Keratinocyte (primary cell): ENCODE measurements around the gene ZMYND19. TPM values are rescaled to one million over a fixed set of nuclear protein-coding genes. Genes with fewer than 3 reads are reported as not detected.

ENCODE experiments used
- DNase-seq: peaks from one replicate; pipeline ENCODE4 v3.0.0-alpha.2; 2011; ENCODE audit warnings: low read depth, missing footprints, low spot score
- FAIRE-seq: peaks from 2 replicates; lab custom pipeline; 2011; peaks lifted over from hg19 to GRCh38; lab: Jason Lieb, UNC
- H2AFZ ChIP-seq: 2 replicates; pipeline ENCODE4 v1.6.0; 2012; ENCODE audit warnings: low read length, control low read depth, inconsistent platforms; ENCODE audit not compliant: control insufficient read depth
- H3K27ac ChIP-seq: 2 replicates; pipeline ENCODE4 v1.5.1; 2011; ENCODE audit warnings: low read length; ENCODE audit not compliant: control insufficient read depth, insufficient read depth
- H3K27me3 ChIP-seq: 3 replicates; pipeline ENCODE4 v1.6.0; 2011; ENCODE audit warnings: low read length; ENCODE audit not compliant: control insufficient read depth, insufficient read depth; ENCODE audit errors: extremely low read depth
- H3K36me3 ChIP-seq, 2 experiments: 2 replicates in 1 of 2; 3 replicates in 1 of 2; pipeline ENCODE4 v1.5.1; 2011; ENCODE audit warnings: low read length in 2 of 2, mild to moderate bottlenecking in 1 of 2; ENCODE audit not compliant: control insufficient read depth in 2 of 2, insufficient read depth in 2 of 2; ENCODE audit errors: extremely low read depth in 1 of 2
- H3K4me1 ChIP-seq: 3 replicates; pipeline ENCODE4 v1.5.1; 2011; ENCODE audit warnings: low read length; ENCODE audit not compliant: control insufficient read depth, insufficient read depth; ENCODE audit errors: extremely low read depth
- H3K4me2 ChIP-seq: 3 replicates; pipeline ENCODE4 v1.6.0; 2011; ENCODE audit warnings: low read depth, low read length; ENCODE audit not compliant: control insufficient read depth, insufficient read depth; ENCODE audit errors: extremely low read depth
- H3K4me3 ChIP-seq, 3 experiments: fragments of 200-600 bp in 1 of 3; sonication (generic) in 1 of 3; 2 replicates in 2 of 3; 3 replicates in 1 of 3; pipeline ENCODE4 v1.5.1; 2011 to 2016; ENCODE audit warnings: low read length in 3 of 3, mild to moderate bottlenecking in 3 of 3, control low read depth in 2 of 3, inconsistent platforms in 1 of 3, low read depth in 1 of 3, mixed read lengths in 1 of 3, mixed run types in 1 of 3, moderate library complexity in 1 of 3; ENCODE audit not compliant: control insufficient read depth in 2 of 3, insufficient read depth in 2 of 3; ENCODE audit errors: extremely low read depth in 1 of 3
- H3K79me2 ChIP-seq: 2 replicates; pipeline ENCODE4 v1.6.0; 2012; ENCODE audit warnings: low read length; ENCODE audit not compliant: control insufficient read depth, insufficient read depth
- H3K9ac ChIP-seq: 3 replicates; pipeline ENCODE4 v1.6.0; 2011; ENCODE audit warnings: low read length; ENCODE audit not compliant: control insufficient read depth, insufficient read depth; ENCODE audit errors: extremely low read depth
- H3K9me1 ChIP-seq: 3 replicates; pipeline ENCODE4 v1.6.0; 2011; ENCODE audit warnings: low read length; ENCODE audit not compliant: control insufficient read depth, insufficient read depth; ENCODE audit errors: extremely low read depth
- H3K9me3 ChIP-seq: 2 replicates; pipeline ENCODE4 v1.5.1; 2012; ENCODE audit warnings: low read depth, low read length; ENCODE audit not compliant: control insufficient read depth
- H4K20me1 ChIP-seq: 3 replicates; pipeline ENCODE4 v1.6.0; 2011; ENCODE audit warnings: low read length; ENCODE audit not compliant: control insufficient read depth, insufficient read depth; ENCODE audit errors: extremely low read depth
- EZH2 ChIP-seq: IDR thresholded peaks from one replicate; pipeline ENCODE4 v1.6.1; 2012; ENCODE audit warnings: inconsistent platforms, mild to moderate bottlenecking, low read length, moderate library complexity
- dilution Hi-C: fragments of 300-500 bp; cut with MboI; formaldehyde crosslinking; loops from one replicate; pipeline ENCODE4 v1.7.0; 2020; ENCODE audit warnings: low sequenced_read_pairs; ENCODE audit not compliant: extremely low pct_ligation_motif_present
- polyA plus RNA-seq, 5 experiments: library from polyadenylated mRNA; depleted of rRNA in 3 of 5; stranded (reverse) in 3 of 5; stranded (forward) in 1 of 5; unstranded in 1 of 5; fragments of >200 nt; gene quantifications; 1 replicate in 1 of 5; 2 replicates in 3 of 5; 3 replicates in 1 of 5; pipeline versions ENCODE4 v1.2.1 to v1.2.3, GENCODE V29; 2011 to 2012; ENCODE audit warnings: missing spikeins in 2 of 5, low read depth in 1 of 5, low replicate concordance in 1 of 5
- TF ChIP-seq, protein P1 (sequence below), 3 experiments: IDR thresholded peaks in 1 of 3; conservative IDR thresholded peaks in 1 of 3; optimal IDR thresholded peaks in 1 of 3; 2 replicates in 2 of 3; 3 replicates in 1 of 3; pipeline versions ENCODE3 to v1.5.1; 2011; ENCODE audit warnings: low read length in 3 of 3, mild to moderate bottlenecking in 3 of 3, moderate library complexity in 2 of 3, control low read depth in 1 of 3, inconsistent platforms in 1 of 3; ENCODE audit not compliant: insufficient read depth in 2 of 3; ENCODE audit errors: extremely low read depth in 1 of 3

ZMYND19 gene
- polyA plus RNA-seq, 1 donor (not counting 4 experiments of a cell fraction or from before 2014, with no cell fraction given): 25.8 TPM

DNA sequence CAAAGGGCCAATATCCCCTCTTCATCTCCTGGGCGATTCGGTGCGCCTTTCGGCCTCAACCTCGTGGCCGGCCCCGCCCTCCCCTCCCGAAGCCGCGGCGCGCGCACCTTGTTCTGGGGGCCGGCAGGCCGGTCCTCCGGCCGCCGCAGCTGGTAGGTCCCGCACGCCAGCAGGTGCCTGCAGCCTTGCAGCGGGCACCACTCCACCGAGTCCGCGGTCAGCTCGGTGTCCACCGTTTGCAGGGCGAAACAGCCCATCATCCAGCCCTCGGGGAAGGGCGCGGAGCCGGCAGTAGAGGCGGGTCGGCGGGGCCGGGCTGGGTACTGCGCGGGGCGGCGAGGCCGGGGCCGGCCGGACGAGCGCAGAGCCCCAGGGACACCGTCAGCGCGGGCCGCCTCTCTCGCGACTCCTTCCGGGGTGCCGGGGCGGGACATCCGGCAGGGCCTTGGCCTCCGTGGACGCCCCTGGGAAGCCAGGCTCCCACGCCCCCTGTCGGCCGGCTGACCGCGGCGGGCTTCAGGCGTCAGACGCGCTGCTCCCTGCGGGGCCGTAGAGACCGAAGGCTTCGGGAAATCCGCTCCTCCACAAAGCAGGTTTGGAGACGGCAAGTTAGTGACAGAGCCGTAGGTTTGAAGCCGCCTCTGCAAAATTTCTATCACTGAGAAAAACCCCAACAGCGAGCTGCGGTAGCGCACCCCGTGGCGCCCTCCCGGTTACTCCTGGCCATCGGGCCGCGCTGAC is 11.6 kb downstream of the ZMYND19 start, which contains the start of gene DPH7:
TSS of gene DPH7 (minus strand) at position 408 of the 741 bp plus-strand sequence. CDS start at position 260, 148 bp downstream.
- no peak for FAIRE-seq
- H3K27me3 ChIP-seq: no peaks in the 10 kb centered on the region
- H3K4me1 ChIP-seq: peaks cover 27% of the 10 kb centered on the region
- no peak for TF ChIP-seq EZH2
- TF ChIP-seq, protein P1, sequence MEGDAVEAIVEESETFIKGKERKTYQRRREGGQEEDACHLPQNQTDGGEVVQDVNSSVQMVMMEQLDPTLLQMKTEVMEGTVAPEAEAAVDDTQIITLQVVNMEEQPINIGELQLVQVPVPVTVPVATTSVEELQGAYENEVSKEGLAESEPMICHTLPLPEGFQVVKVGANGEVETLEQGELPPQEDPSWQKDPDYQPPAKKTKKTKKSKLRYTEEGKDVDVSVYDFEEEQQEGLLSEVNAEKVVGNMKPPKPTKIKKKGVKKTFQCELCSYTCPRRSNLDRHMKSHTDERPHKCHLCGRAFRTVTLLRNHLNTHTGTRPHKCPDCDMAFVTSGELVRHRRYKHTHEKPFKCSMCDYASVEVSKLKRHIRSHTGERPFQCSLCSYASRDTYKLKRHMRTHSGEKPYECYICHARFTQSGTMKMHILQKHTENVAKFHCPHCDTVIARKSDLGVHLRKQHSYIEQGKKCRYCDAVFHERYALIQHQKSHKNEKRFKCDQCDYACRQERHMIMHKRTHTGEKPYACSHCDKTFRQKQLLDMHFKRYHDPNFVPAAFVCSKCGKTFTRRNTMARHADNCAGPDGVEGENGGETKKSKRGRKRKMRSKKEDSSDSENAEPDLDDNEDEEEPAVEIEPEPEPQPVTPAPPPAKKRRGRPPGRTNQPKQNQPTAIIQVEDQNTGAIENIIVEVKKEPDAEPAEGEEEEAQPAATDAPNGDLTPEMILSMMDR (optimal IDR thresholded peaks at IDR 0.05 in 1 of 3, IDR thresholded peaks at IDR 0.05 in 1 of 3, conservative IDR thresholded peaks at IDR 0.05 in 1 of 3; ENCODE audit: extremely low read depth in 1 of 3, insufficient read depth in 2 of 3, low read length in 3 of 3): peak; percentile 76 to 95 (median 94)
- no peaks in the 10 kb centered on the region for H4K20me1 ChIP-seq
- H3K36me3 ChIP-seq: peaks cover 30 to 41% of the 10 kb centered on the region in 2 experiments
- no peaks in the 10 kb centered on the region for H3K9me3 ChIP-seq
- dilution Hi-C loops: no loop called here
- H2AFZ ChIP-seq: peak within 1 kb of the TSS; percentile 82
- peak within 1 kb of the TSS; percentile 87 to 90 (median 89) for H3K4me3 ChIP-seq
- no peak for DNase-seq
- H3K9ac ChIP-seq: peak within 1 kb of the TSS; percentile 74
- H3K9me1 ChIP-seq: no peaks in the 10 kb centered on the region
- peak within 1 kb of the TSS; percentile 81 for H3K4me2 ChIP-seq
- peak within 1 kb of the TSS; percentile 45 for H3K27ac ChIP-seq
- H3K79me2 ChIP-seq: peaks cover 37% of the 10 kb centered on the region

DNA sequence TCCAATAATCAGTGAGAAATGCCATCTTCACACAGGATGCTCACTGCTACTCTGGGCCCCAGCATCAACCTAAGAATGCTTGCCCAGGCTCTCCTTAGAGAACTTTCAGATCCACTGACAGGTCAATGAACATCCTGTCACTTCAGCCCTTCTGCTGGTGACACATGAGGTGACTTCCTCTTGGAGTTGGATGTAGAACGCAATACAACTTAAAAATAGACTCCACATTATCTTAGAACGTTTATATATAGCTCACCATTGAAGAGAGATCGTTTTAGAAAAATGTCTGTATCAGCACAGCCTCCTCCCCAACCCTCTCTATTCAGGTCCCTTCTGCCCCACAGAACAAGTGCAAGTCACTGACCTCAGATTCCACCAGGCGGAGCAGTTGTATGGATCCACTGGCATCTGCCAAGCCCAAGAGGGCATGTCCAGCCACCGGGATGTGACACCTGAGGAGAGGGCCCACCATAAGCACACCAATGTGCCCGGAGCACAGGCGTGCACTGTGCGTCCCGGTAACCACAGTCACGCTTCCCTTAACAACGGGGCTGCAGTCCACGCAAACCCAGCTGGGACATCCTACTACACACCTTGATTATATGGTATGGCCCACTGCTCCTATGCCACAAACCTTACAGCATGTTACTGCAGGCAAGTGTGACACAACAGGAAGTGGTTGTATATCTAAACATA is 14.4 kb downstream of the ZMYND19 start:
- dilution Hi-C loops: no loop called here
- DNase-seq (no peak), FAIRE-seq (no peak)
- H3K27me3 ChIP-seq: no peaks in the 10 kb centered on the region
- peaks cover 27% of the 10 kb centered on the region for H3K4me1 ChIP-seq
- H2AFZ ChIP-seq: no peak overlapping the region
- peaks cover 27 to 36% of the 10 kb centered on the region in 2 experiments for H3K36me3 ChIP-seq
- H3K79me2 ChIP-seq: peaks cover 34% of the 10 kb centered on the region
- peaks cover 3% of the 10 kb centered on the region for H4K20me1 ChIP-seq
- H3K4me2 ChIP-seq: peak overlapping the region; percentile 57
- no peak overlapping the region for H3K4me3 ChIP-seq
- no peaks in the 10 kb centered on the region for H3K9me3 ChIP-seq
- H3K9me1 ChIP-seq: no peaks in the 10 kb centered on the region
- TF ChIP-seq, protein P1 (optimal IDR thresholded peaks at IDR 0.05 in 1 of 3, IDR thresholded peaks at IDR 0.05 in 1 of 3, conservative IDR thresholded peaks at IDR 0.05 in 1 of 3; ENCODE audit: extremely low read depth in 1 of 3, insufficient read depth in 2 of 3, low read length in 3 of 3): peak in 1 of 3 experiments; percentile 13
- no peak for TF ChIP-seq EZH2
- no peak overlapping the region for H3K9ac ChIP-seq
- peak overlapping the region; percentile 50 for H3K27ac ChIP-seq
